Psoas muscle (tissue), 8 donors: ENCODE data around the gene KIF16B. TPM values are rescaled to one million over a fixed set of nuclear protein-coding genes. Genes with fewer than 3 reads are reported as not detected.

Source experiments
- ATAC-seq, 4 donors: fragments of 200-7000 bp; cut with Tn5 transposase; one replicate each; pipeline ENCODE4 v1.9.1; 2020; ENCODE audit warnings: moderate library complexity in 3 of 4, mild to moderate bottlenecking in 2 of 4
- DNase-seq, 2 donors: peaks; one replicate each; pipeline ENCODE4 v3.0.0-alpha.2; 2020
- H3K27ac ChIP-seq: fragments of 200-600 bp; one replicate; pipeline ENCODE4 v1.8.0; 2022
- H3K27me3 ChIP-seq, 3 donors: fragments of 200-600 bp in 1 of 3; one replicate each; pipeline versions ENCODE4 v1.6.1 to v1.8.0; 2013 to 2022; ENCODE audit warnings: low read length in 2 of 3, mild to moderate bottlenecking in 2 of 3, moderate library complexity in 1 of 3; ENCODE audit not compliant: insufficient read depth in 3 of 3
- H3K36me3 ChIP-seq, 2 donors: fragments of 200-600 bp in 1 of 2; one replicate each; pipeline versions ENCODE4 v1.6.1 to v1.8.0; 2013 to 2022; ENCODE audit warnings: low read depth in 1 of 2, mild to moderate bottlenecking in 1 of 2, moderate library complexity in 1 of 2; ENCODE audit not compliant: insufficient read depth in 1 of 2
- H3K4me1 ChIP-seq: fragments of 200-600 bp; one replicate; pipeline ENCODE4 v1.8.0; 2022
- H3K4me3 ChIP-seq: fragments of 200-600 bp; one replicate; pipeline ENCODE4 v1.8.0; 2022; ENCODE audit warnings: mild to moderate bottlenecking
- H3K9me3 ChIP-seq: fragments of 200-600 bp; one replicate; pipeline ENCODE4 v1.8.0; 2022
- WGBS, 3 donors: extraction: QIAGEN DNeasy Blood & Tissue Kit; methylation state at CpG; one replicate each; pipeline versions ENCODE4 v1.1.6 to v1.1.7; 2013; 5-methylcytosine and 5-hydroxymethylcytosine counted together
- intact Hi-C, 2 donors: fragments of 100-400 bp; cut with DNase I; formaldehyde crosslinking; loops; one replicate each; pipeline versions ENCODE4 v1.11.0 to v1.14.2; 2022
- polyA plus RNA-seq, 3 donors: library from polyadenylated mRNA; stranded (reverse); fragments of 200-250 nt; gene quantifications; one replicate each; pipeline ENCODE4 v1.2.3, GENCODE V29; 2013
- total RNA-seq, 4 donors: library from RNA; stranded (reverse); fragmentation: NEBNext Ultra II Directional in 2 of 4; extraction: Animal tissue kit (Norgen Biotek cat#: 25700) in 2 of 4; gene quantifications; one replicate each; pipeline versions ENCODE4 v1.2.1 to v1.2.4, GENCODE V29; 2021 to 2023
- TF ChIP-seq, protein P1 (sequence below): fragments of 200-600 bp; IDR thresholded peaks from one replicate; pipeline ENCODE4 v1.8.0; 2022; ENCODE audit warnings: antibody characterized with exemption
- donor health status: healthy with polysubstance abuse.
- donor health status: DM: no; HTN: no; CAD: no; lungs with moderate emphysema.
- donor health status: Bipolar disorder and iron deficiency.
- donor health status: healthy.
- donor health status: DM: yes; HTN: yes; CAD: no.
- donor health status: DM: no; HTN: no; CAD: no.
- donor health status: DM: no; HTN: no; CAD: no.
- donor health status: DM: yes; HTN: yes; CAD: no.

Gene KIF16B
- total and polyA plus RNA-seq, 7 donors: 18.1 to 30.6 (median 24.1) TPM

GRCh38 chr20:16418616-16419015 lies 154.6 kb downstream of the KIF16B start:
- ATAC-seq: no peak
- intact Hi-C loops: no loop called here
- Histone ChIP-seq H3K4me1 (peaks cover 4% of the 10 kb centered on the region), H3K27me3 (no peaks in the 10 kb centered on the region), H3K27ac (no peak overlapping the region), H3K36me3 (no peaks in the 10 kb centered on the region), H3K4me3 (no peak overlapping the region), H3K9me3 (peaks cover 5% of the 10 kb centered on the region)
- 93 to 97% (median 96%) methylated on average over 1 of the region's 1 CpG for WGBS, 3 donors
- TF ChIP-seq, protein P1, sequence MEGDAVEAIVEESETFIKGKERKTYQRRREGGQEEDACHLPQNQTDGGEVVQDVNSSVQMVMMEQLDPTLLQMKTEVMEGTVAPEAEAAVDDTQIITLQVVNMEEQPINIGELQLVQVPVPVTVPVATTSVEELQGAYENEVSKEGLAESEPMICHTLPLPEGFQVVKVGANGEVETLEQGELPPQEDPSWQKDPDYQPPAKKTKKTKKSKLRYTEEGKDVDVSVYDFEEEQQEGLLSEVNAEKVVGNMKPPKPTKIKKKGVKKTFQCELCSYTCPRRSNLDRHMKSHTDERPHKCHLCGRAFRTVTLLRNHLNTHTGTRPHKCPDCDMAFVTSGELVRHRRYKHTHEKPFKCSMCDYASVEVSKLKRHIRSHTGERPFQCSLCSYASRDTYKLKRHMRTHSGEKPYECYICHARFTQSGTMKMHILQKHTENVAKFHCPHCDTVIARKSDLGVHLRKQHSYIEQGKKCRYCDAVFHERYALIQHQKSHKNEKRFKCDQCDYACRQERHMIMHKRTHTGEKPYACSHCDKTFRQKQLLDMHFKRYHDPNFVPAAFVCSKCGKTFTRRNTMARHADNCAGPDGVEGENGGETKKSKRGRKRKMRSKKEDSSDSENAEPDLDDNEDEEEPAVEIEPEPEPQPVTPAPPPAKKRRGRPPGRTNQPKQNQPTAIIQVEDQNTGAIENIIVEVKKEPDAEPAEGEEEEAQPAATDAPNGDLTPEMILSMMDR: no peak
- no peak for DNase-seq

DNA sequence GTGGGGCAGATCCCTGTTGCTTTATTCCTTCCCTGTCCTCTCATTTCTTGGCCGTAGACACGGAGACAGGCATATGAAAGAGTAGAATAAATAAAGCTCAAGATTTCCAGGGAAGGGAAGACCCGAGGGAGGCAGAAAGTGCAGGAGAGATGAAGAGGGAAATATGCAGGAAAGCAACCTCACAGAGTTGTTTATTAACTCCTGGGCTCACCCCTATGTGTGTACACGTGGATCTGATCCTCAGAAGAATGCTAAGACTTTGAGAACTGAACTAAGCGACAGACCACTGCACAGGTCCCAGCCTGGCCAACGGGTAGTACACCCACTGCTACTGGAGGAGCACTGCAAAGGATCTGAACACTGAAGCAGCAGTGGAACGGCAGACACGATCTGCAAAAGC lies 156.2 kb downstream of the KIF16B start:
- Histone ChIP-seq H3K36me3 (no peaks in the 10 kb centered on the region), H3K4me3 (no peak overlapping the region), H3K9me3 (no peaks in the 10 kb centered on the region), H3K27ac (no peak overlapping the region), H3K4me1 (peaks cover 4% of the 10 kb centered on the region), H3K27me3 (no peaks in the 10 kb centered on the region)
- 94% methylated on average over 8 of the region's 8 CpGs for WGBS, 3 donors
- intact Hi-C loops: no loop called here
- no peak for ATAC-seq
- DNase-seq: no peak
- TF ChIP-seq, protein P1: no peak

DNA sequence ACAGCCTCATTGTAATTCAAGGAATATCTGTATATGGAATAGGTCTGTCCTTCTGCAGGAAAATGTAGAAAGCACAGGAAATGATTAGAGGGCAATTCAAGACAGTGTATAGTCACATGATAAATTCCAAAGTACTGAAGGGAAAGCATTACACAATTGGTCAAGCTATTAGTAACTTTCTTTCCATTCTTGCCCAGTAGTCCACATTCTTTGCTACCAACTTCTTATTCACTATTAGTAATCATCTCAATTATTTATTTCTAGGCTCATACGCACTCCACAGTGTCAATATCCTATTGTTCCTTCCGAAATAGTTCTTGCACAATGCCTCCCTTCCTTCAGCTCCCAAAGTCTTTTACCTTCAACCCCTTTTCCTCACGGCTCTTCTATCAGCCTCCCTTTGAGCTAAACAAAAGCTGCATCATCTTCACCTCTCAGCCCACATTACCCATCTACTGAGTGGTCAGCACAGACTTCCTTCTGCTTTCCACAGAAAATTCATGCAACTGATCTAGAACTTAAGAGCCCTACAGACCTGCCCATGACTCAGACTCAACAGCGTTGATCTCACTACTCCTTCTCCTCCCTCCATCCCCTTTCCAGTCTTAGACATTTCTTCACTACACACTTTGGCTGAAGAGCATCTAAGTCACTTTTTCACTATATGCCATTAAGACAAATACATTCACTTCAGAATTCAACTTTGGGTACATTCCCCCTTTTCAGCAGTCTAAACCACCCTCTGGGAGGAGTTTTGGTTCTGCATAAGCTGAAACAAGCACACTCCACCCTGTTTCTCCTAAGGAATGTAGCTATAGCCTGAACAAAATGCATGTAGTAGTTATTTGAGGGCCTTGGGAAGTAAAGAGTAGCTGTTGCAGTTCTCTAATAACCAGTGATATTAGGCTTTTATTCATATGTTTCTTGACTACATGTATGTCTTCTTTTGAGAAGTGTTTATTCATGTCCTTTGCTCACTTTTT lies 157.9 kb downstream of the KIF16B start:
- intact Hi-C loops: no loop called here
- DNase-seq: no peak
- no peak for ATAC-seq
- H3K9me3 ChIP-seq: no peaks in the 10 kb centered on the region
- peaks cover 4% of the 10 kb centered on the region for H3K4me1 ChIP-seq
- H3K36me3 ChIP-seq: no peaks in the 10 kb centered on the region
- H3K27ac ChIP-seq: no peak overlapping the region
- H3K4me3 ChIP-seq: no peak overlapping the region
- H3K27me3 ChIP-seq: no peaks in the 10 kb centered on the region
- 96 to 99% (median 97%) methylated on average over 4 of the region's 4 CpGs for WGBS, 3 donors
- TF ChIP-seq, protein P1: no peak

DNA sequence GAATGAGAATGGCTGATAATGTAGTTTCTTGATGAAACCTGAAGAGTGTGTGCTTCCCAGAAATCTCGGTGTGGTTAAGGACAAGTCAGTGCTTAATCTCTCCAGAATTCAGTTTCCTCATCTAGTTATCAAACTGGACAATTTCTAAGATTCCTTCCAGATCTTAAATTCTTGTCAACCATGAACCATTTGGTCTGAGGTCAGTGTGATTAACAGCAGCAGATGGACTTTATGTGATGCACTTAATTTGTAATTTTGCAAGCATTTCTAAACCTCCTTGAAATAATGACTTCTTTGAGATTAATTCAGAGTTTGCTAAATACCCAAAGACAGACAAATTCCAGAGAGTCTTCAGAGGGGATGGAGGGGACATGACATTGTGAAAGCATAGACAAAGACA lies 160.3 kb downstream of the KIF16B start:
- no peak overlapping the region for H3K4me3 ChIP-seq
- peaks cover 0 to 3% of the 10 kb centered on the region in 2 donors for H3K36me3 ChIP-seq
- TF ChIP-seq, protein P1: no peak
- WGBS, 3 donors: 37 to 60% (median 42%) methylated on average over 1 of the region's 1 CpG
- H3K27me3 ChIP-seq: no peaks in the 10 kb centered on the region
- no peaks in the 10 kb centered on the region for H3K9me3 ChIP-seq
- intact Hi-C loops: no loop called here
- no peak for DNase-seq
- H3K27ac ChIP-seq: no peak overlapping the region
- ATAC-seq: no peak
- H3K4me1 ChIP-seq: no peaks in the 10 kb centered on the region
